ENCODE measurements around the gene OR4C15.

The OR4C15 gene

GRCh38 chr11:55554169-55554568 lies at the start of gene OR4C15:
Gene OR4C15, plus strand, starts transcription at chr11:55554469. Its CDS starts 0 bp downstream, at chr11:55554469.
- DNase-seq (ENCODE audit: low read depth): no peak

- DNase-seq (ENCODE audit: low read depth): no peak
These were observed 17.6 kb downstream of the OR4C15 start, which contains the start of gene OR4C16 for GRCh38 chr11:55571828-55572227. Gene OR4C16, plus strand, starts transcription at chr11:55572128. Its CDS starts 0 bp downstream, at chr11:55572128.

- no peak for DNase-seq (ENCODE audit: low read depth)
These were observed 18.3 kb downstream of the OR4C15 start for GRCh38 chr11:55572548-55572947.

All from activated T-cell treated with anti-CD3 and anti-CD28 coated beads for 48 hours (primary cell).